Keratinocyte (primary cell): ENCODE results near the gene PPCS. TPM values are rescaled to one million over a fixed set of nuclear protein-coding genes. Genes with fewer than 3 reads are reported as not detected.

Experiments used
- DNase-seq: peaks from one replicate; pipeline ENCODE4 v3.0.0-alpha.2; 2011; ENCODE audit warnings: low read depth, missing footprints, low spot score
- FAIRE-seq: peaks from 2 replicates; lab custom pipeline; 2011; peaks lifted over from hg19 to GRCh38; lab: Jason Lieb, UNC
- H2AFZ ChIP-seq: 2 replicates; pipeline ENCODE4 v1.6.0; 2012; ENCODE audit warnings: low read length, control low read depth, inconsistent platforms; ENCODE audit not compliant: control insufficient read depth
- H3K27ac ChIP-seq: 2 replicates; pipeline ENCODE4 v1.5.1; 2011; ENCODE audit warnings: low read length; ENCODE audit not compliant: control insufficient read depth, insufficient read depth
- H3K27me3 ChIP-seq: 3 replicates; pipeline ENCODE4 v1.6.0; 2011; ENCODE audit warnings: low read length; ENCODE audit not compliant: control insufficient read depth, insufficient read depth; ENCODE audit errors: extremely low read depth
- H3K36me3 ChIP-seq, 2 experiments: 2 replicates in 1 of 2; 3 replicates in 1 of 2; pipeline ENCODE4 v1.5.1; 2011; ENCODE audit warnings: low read length in 2 of 2, mild to moderate bottlenecking in 1 of 2; ENCODE audit not compliant: control insufficient read depth in 2 of 2, insufficient read depth in 2 of 2; ENCODE audit errors: extremely low read depth in 1 of 2
- H3K4me1 ChIP-seq: 3 replicates; pipeline ENCODE4 v1.5.1; 2011; ENCODE audit warnings: low read length; ENCODE audit not compliant: control insufficient read depth, insufficient read depth; ENCODE audit errors: extremely low read depth
- H3K4me2 ChIP-seq: 3 replicates; pipeline ENCODE4 v1.6.0; 2011; ENCODE audit warnings: low read depth, low read length; ENCODE audit not compliant: control insufficient read depth, insufficient read depth; ENCODE audit errors: extremely low read depth
- H3K4me3 ChIP-seq, 3 experiments: fragments of 200-600 bp in 1 of 3; sonication (generic) in 1 of 3; 2 replicates in 2 of 3; 3 replicates in 1 of 3; pipeline ENCODE4 v1.5.1; 2011 to 2016; ENCODE audit warnings: low read length in 3 of 3, mild to moderate bottlenecking in 3 of 3, control low read depth in 2 of 3, inconsistent platforms in 1 of 3, low read depth in 1 of 3, mixed read lengths in 1 of 3, mixed run types in 1 of 3, moderate library complexity in 1 of 3; ENCODE audit not compliant: control insufficient read depth in 2 of 3, insufficient read depth in 2 of 3; ENCODE audit errors: extremely low read depth in 1 of 3
- H3K79me2 ChIP-seq: 2 replicates; pipeline ENCODE4 v1.6.0; 2012; ENCODE audit warnings: low read length; ENCODE audit not compliant: control insufficient read depth, insufficient read depth
- H3K9ac ChIP-seq: 3 replicates; pipeline ENCODE4 v1.6.0; 2011; ENCODE audit warnings: low read length; ENCODE audit not compliant: control insufficient read depth, insufficient read depth; ENCODE audit errors: extremely low read depth
- H3K9me1 ChIP-seq: 3 replicates; pipeline ENCODE4 v1.6.0; 2011; ENCODE audit warnings: low read length; ENCODE audit not compliant: control insufficient read depth, insufficient read depth; ENCODE audit errors: extremely low read depth
- H3K9me3 ChIP-seq: 2 replicates; pipeline ENCODE4 v1.5.1; 2012; ENCODE audit warnings: low read depth, low read length; ENCODE audit not compliant: control insufficient read depth
- H4K20me1 ChIP-seq: 3 replicates; pipeline ENCODE4 v1.6.0; 2011; ENCODE audit warnings: low read length; ENCODE audit not compliant: control insufficient read depth, insufficient read depth; ENCODE audit errors: extremely low read depth
- CTCF ChIP-seq, 3 experiments: IDR thresholded peaks in 1 of 3; conservative IDR thresholded peaks in 1 of 3; optimal IDR thresholded peaks in 1 of 3; 2 replicates in 2 of 3; 3 replicates in 1 of 3; pipeline versions ENCODE3 to v1.5.1; 2011; ENCODE audit warnings: low read length in 3 of 3, mild to moderate bottlenecking in 3 of 3, moderate library complexity in 2 of 3, control low read depth in 1 of 3, inconsistent platforms in 1 of 3; ENCODE audit not compliant: insufficient read depth in 2 of 3; ENCODE audit errors: extremely low read depth in 1 of 3
- EZH2 ChIP-seq: IDR thresholded peaks from one replicate; pipeline ENCODE4 v1.6.1; 2012; ENCODE audit warnings: inconsistent platforms, mild to moderate bottlenecking, low read length, moderate library complexity
- dilution Hi-C: fragments of 300-500 bp; cut with MboI; formaldehyde crosslinking; loops from one replicate; pipeline ENCODE4 v1.7.0; 2020; ENCODE audit warnings: low sequenced_read_pairs; ENCODE audit not compliant: extremely low pct_ligation_motif_present
- polyA plus RNA-seq, 5 experiments: library from polyadenylated mRNA; depleted of rRNA in 3 of 5; stranded (reverse) in 3 of 5; stranded (forward) in 1 of 5; unstranded in 1 of 5; fragments of >200 nt; gene quantifications; 1 replicate in 1 of 5; 2 replicates in 3 of 5; 3 replicates in 1 of 5; pipeline versions ENCODE4 v1.2.1 to v1.2.3, GENCODE V29; 2011 to 2012; ENCODE audit warnings: missing spikeins in 2 of 5, low read depth in 1 of 5, low replicate concordance in 1 of 5

Gene PPCS
- polyA plus RNA-seq, 1 donor (not counting 4 experiments of a cell fraction or from before 2014, with no cell fraction given): 47.3 TPM

- no peaks in the 10 kb centered on the region for H3K79me2 ChIP-seq
- H3K4me2 ChIP-seq: no peak overlapping the region
- no peaks in the 10 kb centered on the region for H3K9me1 ChIP-seq
- no peaks in the 10 kb centered on the region for H3K36me3 ChIP-seq
- DNase-seq: no peak
- dilution Hi-C loops: no loop called here
- TF ChIP-seq CTCF (optimal IDR thresholded peaks at IDR 0.05 in 1 of 3, IDR thresholded peaks at IDR 0.05 in 1 of 3, conservative IDR thresholded peaks at IDR 0.05 in 1 of 3; ENCODE audit: extremely low read depth in 1 of 3, insufficient read depth in 2 of 3, low read length in 3 of 3): no peak
- no peak for TF ChIP-seq EZH2
- no peaks in the 10 kb centered on the region for H3K9me3 ChIP-seq
- no peaks in the 10 kb centered on the region for H4K20me1 ChIP-seq
- H2AFZ ChIP-seq: no peak overlapping the region
- no peak overlapping the region for H3K4me3 ChIP-seq
- H3K9ac ChIP-seq: no peak overlapping the region
- no peaks in the 10 kb centered on the region for H3K27me3 ChIP-seq
- no peak for FAIRE-seq
- H3K4me1 ChIP-seq: no peaks in the 10 kb centered on the region
- no peak overlapping the region for H3K27ac ChIP-seq
Observed at GRCh38 chr1:42432714-42433113, 23.6 kb upstream of the PPCS start.

GRCh38 chr1:42433369-42433768 is 23.0 kb upstream of the PPCS start:
- DNase-seq (no peak), FAIRE-seq (no peak)
- Histone ChIP-seq H3K27ac (no peak overlapping the region), H3K27me3 (no peaks in the 10 kb centered on the region), H3K4me3 (no peak overlapping the region), H3K9me1 (no peaks in the 10 kb centered on the region), H3K36me3 (no peaks in the 10 kb centered on the region), H3K4me2 (no peak overlapping the region), H3K9me3 (no peaks in the 10 kb centered on the region), H2AFZ (no peak overlapping the region), H3K9ac (no peak overlapping the region), H3K4me1 (no peaks in the 10 kb centered on the region), H3K79me2 (no peaks in the 10 kb centered on the region), H4K20me1 (no peaks in the 10 kb centered on the region)
- dilution Hi-C loops: no loop called here
- TF ChIP-seq EZH2 (no peak), CTCF (optimal IDR thresholded peaks at IDR 0.05 in 1 of 3, IDR thresholded peaks at IDR 0.05 in 1 of 3, conservative IDR thresholded peaks at IDR 0.05 in 1 of 3; ENCODE audit: extremely low read depth in 1 of 3, insufficient read depth in 2 of 3, low read length in 3 of 3) (no peak)
